Body of pancreas (tissue), 4 donors: Measurements from ENCODE around the gene NRP1.

Source experiments
- CTCF ChIP-seq, 7 experiments: fragments of 450-650 bp in 4 of 7; fragments of 200-600 bp in 3 of 7; sonication (generic) in 3 of 7; IDR thresholded peaks; one replicate each; pipeline ENCODE4 v1.5.1; 2016 to 2019; ENCODE audit warnings: antibody characterized with exemption in 7 of 7
- POLR2A ChIP-seq, 3 donors: fragments of 450-650 bp; IDR thresholded peaks; one replicate each; pipeline ENCODE4 v1.6.1; 2016; ENCODE audit warnings: antibody characterized with exemption in 3 of 3, mild to moderate bottlenecking in 2 of 3

GRCh38 chr10:33208166-33208565 lies 126.3 kb downstream of the NRP1 start:
- no peak for TF ChIP-seq POLR2A (IDR thresholded peaks at IDR 0.05)
- no peak for TF ChIP-seq CTCF (IDR thresholded peaks at IDR 0.05)
